HepG2 (cell line): ENCODE measurements around the gene ATP1A1. TPM values are rescaled to one million over a fixed set of nuclear protein-coding genes. Genes with fewer than 3 reads are reported as not detected.

Experiments
- ATAC-seq: fragments of 200-7000 bp; cut with Tn5 transposase; 3 replicates; pipeline ENCODE4 v1.9.1; 2020; ENCODE audit warnings: mild to moderate bottlenecking, moderate library complexity
- BruUV-seq: library from RNA; stranded (reverse); fragments of 400-500 nt; replicated peaks from 2 replicates; lab custom pipeline; 2021; lab: Mats Ljungman, UMichigan
- CTCF ChIA-PET: fragments of 300-600 bp; formaldehyde crosslinking; extraction: SDS; loops from one replicate; lab custom pipeline; 2021; ENCODE audit warnings: low total read pairs, inconsistent platforms, low intra/inter-chr PET ratio; lab: Yijun Ruan, JAX
- POLR2A ChIA-PET: fragments of 350-600 bp; sonication (Branson Sonifier 250); formaldehyde crosslinking; loops from one replicate; lab custom pipeline; 2020; ENCODE audit warnings: antibody characterized with exemption, inconsistent platforms; lab: Yijun Ruan, JAX
- DNase-seq: peaks from one replicate; pipeline ENCODE4 v3.0.0-alpha.2; 2015; ENCODE audit warnings: low spot score
- FAIRE-seq: peaks from 3 replicates; lab custom pipeline; 2011; peaks lifted over from hg19 to GRCh38; lab: Jason Lieb, UNC
- H2AFZ ChIP-seq: one replicate; pipeline ENCODE4 v1.6.1; 2011; ENCODE audit warnings: low read length, inconsistent platforms
- H3K27ac ChIP-seq: fragments of 300-600 bp; 3 replicates; pipeline ENCODE4 v1.8.0; 2011; ENCODE audit warnings: mixed run types, mild to moderate bottlenecking, mixed read lengths, low read length, inconsistent platforms; ENCODE audit not compliant: insufficient read depth; ENCODE audit errors: extremely low read length
- H3K27me3 ChIP-seq, 2 experiments: fragments of 200-600 bp in 1 of 2; 2 replicates in 1 of 2; 3 replicates in 1 of 2; pipeline versions ENCODE4 v1.6.0 to v1.8.0; 2011; ENCODE audit warnings: low read length in 2 of 2, mild to moderate bottlenecking in 2 of 2, moderate library complexity in 2 of 2, inconsistent platforms in 1 of 2; ENCODE audit not compliant: insufficient read depth in 2 of 2, control insufficient read depth in 1 of 2
- H3K36me3 ChIP-seq, 2 experiments: fragments of 200-600 bp in 1 of 2; replicated peaks in 1 of 2; 2 replicates in 1 of 2; 3 replicates in 1 of 2; pipeline versions ENCODE4 v1.5.1 to v1.8.0; 2011; ENCODE audit warnings: low read length in 2 of 2, inconsistent platforms in 1 of 2; ENCODE audit not compliant: insufficient read depth in 2 of 2, control insufficient read depth in 1 of 2
- H3K4me1 ChIP-seq: 2 replicates; pipeline ENCODE4 v1.5.1; 2012; ENCODE audit warnings: low read length, inconsistent platforms; ENCODE audit not compliant: insufficient read depth
- H3K4me2 ChIP-seq: 2 replicates; pipeline ENCODE4 v1.6.0; 2011; ENCODE audit warnings: low read depth, low read length, inconsistent platforms
- H3K4me3 ChIP-seq, 3 experiments: fragments of 200-600 bp in 1 of 3; sonication (generic), shearing (Covaris generic) in 1 of 3; replicated peaks in 1 of 3; 2 replicates each; pipeline ENCODE4 v1.5.1; 2011 to 2016; ENCODE audit warnings: low read length in 3 of 3, inconsistent platforms in 2 of 3, low read depth in 2 of 3, mild to moderate bottlenecking in 2 of 3, control low read depth in 1 of 3, mixed read lengths in 1 of 3; ENCODE audit not compliant: insufficient read depth in 1 of 3
- H3K79me2 ChIP-seq: one replicate; pipeline ENCODE4 v1.6.1; 2011; ENCODE audit warnings: low read length, inconsistent platforms; ENCODE audit not compliant: insufficient read depth
- H3K9ac ChIP-seq: 2 replicates; pipeline ENCODE4 v1.6.0; 2011; ENCODE audit warnings: mild to moderate bottlenecking, low read depth, low read length, inconsistent platforms; ENCODE audit not compliant: insufficient read depth
- H3K9me3 ChIP-seq: 2 replicates; pipeline ENCODE4 v1.5.1; 2012; ENCODE audit warnings: mild to moderate bottlenecking, low read length
- H4K20me1 ChIP-seq: 2 replicates; pipeline ENCODE4 v1.6.0; 2011; ENCODE audit warnings: inconsistent platforms, mild to moderate bottlenecking, low read length, moderate library complexity; ENCODE audit not compliant: insufficient read depth
- EZH2 ChIP-seq: conservative IDR thresholded peaks from 2 replicates; pipeline ENCODE4 v1.6.1; 2012; ENCODE audit warnings: mild to moderate bottlenecking, low read depth, low read length, moderate library complexity
- FOXA1 ChIP-seq, 2 experiments: fragments of 450-650 bp in 1 of 2; sonication (generic) in 1 of 2; formaldehyde crosslinking in 1 of 2; IDR thresholded peaks; 2 replicates each; pipeline versions ENCODE4 v1.4.0 to v1.6.1; 2016 to 2020; ENCODE audit warnings: missing genetic modification reagents in 1 of 2
- RXRB ChIP-seq: IDR thresholded peaks from 2 replicates; pipeline ENCODE4 v1.6.1; 2016; ENCODE audit warnings: borderline replicate concordance, missing genetic modification reagents, missing compliant biosample characterization
- SP1 ChIP-seq, 2 experiments: fragments of 450-650 bp in 1 of 2; sonication (generic) in 1 of 2; formaldehyde crosslinking in 1 of 2; IDR thresholded peaks; 2 replicates each; pipeline versions ENCODE4 v1.4.0 to v1.6.1; 2016 to 2020; ENCODE audit warnings: missing genetic modification reagents in 1 of 2
- ZMYM4 ChIP-seq: sonication (generic); formaldehyde crosslinking; IDR thresholded peaks from 2 replicates; pipeline ENCODE4 v1.8.1; 2023; ENCODE audit warnings: mild to moderate bottlenecking, missing genetic modification reagents
- ZNF205 ChIP-seq: IDR thresholded peaks from 2 replicates; pipeline ENCODE4 v1.6.1; 2018; ENCODE audit warnings: missing biosample characterization, missing genetic modification reagents
- ZNF260 ChIP-seq: sonication (generic); formaldehyde crosslinking; IDR thresholded peaks from 2 replicates; pipeline ENCODE4 v1.4.0; 2020; ENCODE audit warnings: missing genetic modification reagents, low read depth, mild to moderate bottlenecking, borderline replicate concordance
- ZNF430 ChIP-seq: sonication (generic); formaldehyde crosslinking; IDR thresholded peaks from 2 replicates; pipeline ENCODE4 v1.9.0; 2021; ENCODE audit warnings: mild to moderate bottlenecking, missing genetic modification reagents
- ZNF468 ChIP-seq: sonication (generic); formaldehyde crosslinking; IDR thresholded peaks from 2 replicates; pipeline ENCODE4 v1.8.0; 2022; ENCODE audit warnings: mild to moderate bottlenecking, moderate library complexity, missing genetic modification reagents
- ZNF839 ChIP-seq: sonication (generic); formaldehyde crosslinking; IDR thresholded peaks from 2 replicates; pipeline ENCODE4 v1.4.0; 2020; ENCODE audit warnings: missing genetic modification reagents, mild to moderate bottlenecking, borderline replicate concordance
- WGBS: methylation state at CpG from one replicate; pipeline ENCODE4 v1.1.6; 2017; ENCODE audit warnings: low lambda C conversion rate; 5-methylcytosine and 5-hydroxymethylcytosine counted together
- in situ Hi-C: cut with HindIII; loops from 2 replicates; pipeline ENCODE4 v1.10.0; 2017; ENCODE audit warnings: low pct_unique_long_range_greater_than_20kb; ENCODE audit not compliant: extremely low pct_ligation_motif_present
- intact Hi-C: fragments of 100-400 bp; cut with micrococcal nuclease; formaldehyde crosslinking; loops from one replicate; pipeline ENCODE4 v1.10.0; 2022; ENCODE audit not compliant: unreplicated experiment
- polyA plus RNA-seq, 8 experiments: library from polyadenylated mRNA; depleted of rRNA in 3 of 8; stranded (reverse) in 7 of 8; unstranded in 1 of 8; fragments of >200 nt; fragmentation: Illumina TruSeq in 4 of 8; extraction: Trizol in 4 of 8; gene quantifications; 2 replicates each; pipeline versions ENCODE4 v1.2.1 to v1.2.3, GENCODE V29; 2011 to 2016; ENCODE audit warnings: low read depth in 4 of 8, missing spikeins in 1 of 8, mixed read lengths in 1 of 8; ENCODE audit not compliant: insufficient read depth in 1 of 8
- total RNA-seq, 5 experiments: library from RNA; depleted of rRNA; stranded (reverse); fragments of >200 nt; fragmentation: Illumina TruSeq; extraction: Trizol; gene quantifications; 2 replicates each; pipeline ENCODE4 v1.2.3, GENCODE V29; 2016; ENCODE audit warnings: low read depth in 1 of 5
- TF ChIP-seq, protein P1 (sequence below): sonication (generic); formaldehyde crosslinking; IDR thresholded peaks from 2 replicates; pipeline ENCODE4 v1.5.0; 2020; ENCODE audit warnings: missing genetic modification reagents, mild to moderate bottlenecking, borderline replicate concordance

Gene ATP1A1
- total and polyA plus RNA-seq, 2 of the 13 experiments (the other 11 are each of a cell fraction or from before 2014, with no cell fraction given): 280 to 705 TPM

- TF ChIP-seq ZNF430 (CRISPR knock-in tag): no peak
- TF ChIP-seq EZH2: no peak
- TF ChIP-seq FOXA1 (IDR thresholded peaks at IDR 0.05): no peak
- no peak for TF ChIP-seq FOXA1 (CRISPR knock-in tag; IDR thresholded peaks at IDR 0.05)
Measured at GRCh38 chr1:116435806-116436610, 63.0 kb downstream of the ATP1A1 start (continued).

DNA sequence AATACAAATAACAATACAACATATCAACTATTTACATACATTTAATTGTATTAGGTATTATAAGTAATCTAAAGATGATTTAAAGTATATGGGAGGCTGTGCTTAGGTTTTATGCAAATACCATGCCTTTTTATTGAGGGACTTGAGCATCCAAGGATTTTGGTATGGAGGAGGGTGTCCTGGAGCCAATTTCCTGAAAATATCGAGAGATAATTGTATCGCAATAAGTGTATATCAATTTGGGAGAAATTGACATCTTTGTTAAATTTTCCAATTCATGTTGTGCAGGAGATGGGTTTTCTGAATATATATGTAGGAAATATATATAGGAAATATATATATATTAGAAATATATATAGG lies 63.5 kb downstream of the ATP1A1 start:
- ChIA-PET CTCF (no interaction called here), POLR2A (interaction anchor here (0.7 kb wide), 1 partner anchor 18 kb away, joined by 4 read pairs; no protein-coding TSS in a partner anchor)
- H3K4me2 ChIP-seq: no peak overlapping the region
- in situ Hi-C loops: no loop called here
- 82% methylated on average over 2 of the region's 2 CpGs for WGBS
- H3K36me3 ChIP-seq: no peaks in the 10 kb centered on the region
- H2AFZ ChIP-seq: no peak overlapping the region
- no peak overlapping the region for H3K4me3 ChIP-seq
- peaks cover 35% of the 10 kb centered on the region for H3K4me1 ChIP-seq
- no peaks in the 10 kb centered on the region for H3K27me3 ChIP-seq
- no peaks in the 10 kb centered on the region for H3K79me2 ChIP-seq
- FAIRE-seq (no peak), ATAC-seq (no peak), DNase-seq (no peak)
- no TSS peak for BruUV-seq
- H4K20me1 ChIP-seq: no peaks in the 10 kb centered on the region
- no peak overlapping the region for H3K9ac ChIP-seq
- intact Hi-C loops: no loop called here
- TF ChIP-seq SP1 (IDR thresholded peaks at IDR 0.05): no peak
- no peak for TF ChIP-seq SP1 (CRISPR knock-in tag; IDR thresholded peaks at IDR 0.05)
- no peak overlapping the region for H3K27ac ChIP-seq
- no peaks in the 10 kb centered on the region for H3K9me3 ChIP-seq

GRCh38 chr1:116439701-116440100 lies 66.7 kb downstream of the ATP1A1 start:
- Histone ChIP-seq H3K27ac (no peak overlapping the region), H4K20me1 (no peaks in the 10 kb centered on the region), H3K4me1 (peaks cover 5% of the 10 kb centered on the region; the same call in 1 of the 2 replicates), H2AFZ (no peak overlapping the region), H3K36me3 (no peaks in the 10 kb centered on the region), H3K9me3 (no peaks in the 10 kb centered on the region), H3K27me3 (no peaks in the 10 kb centered on the region), H3K4me3 (no peak overlapping the region), H3K79me2 (no peaks in the 10 kb centered on the region), H3K9ac (no peak overlapping the region), H3K4me2 (no peak overlapping the region)
- FAIRE-seq (no peak), ATAC-seq (no peak), DNase-seq (no peak)
- intact Hi-C loops (no loop called here), in situ Hi-C loops (no loop called here)
- ChIA-PET POLR2A (no interaction called here), CTCF (no interaction called here)
- 89% methylated on average over 1 of the region's 1 CpG for WGBS
- no TSS peak for BruUV-seq
- TF ChIP-seq ZNF205 (CRISPR knock-in tag): no peak
- TF ChIP-seq, protein P1, sequence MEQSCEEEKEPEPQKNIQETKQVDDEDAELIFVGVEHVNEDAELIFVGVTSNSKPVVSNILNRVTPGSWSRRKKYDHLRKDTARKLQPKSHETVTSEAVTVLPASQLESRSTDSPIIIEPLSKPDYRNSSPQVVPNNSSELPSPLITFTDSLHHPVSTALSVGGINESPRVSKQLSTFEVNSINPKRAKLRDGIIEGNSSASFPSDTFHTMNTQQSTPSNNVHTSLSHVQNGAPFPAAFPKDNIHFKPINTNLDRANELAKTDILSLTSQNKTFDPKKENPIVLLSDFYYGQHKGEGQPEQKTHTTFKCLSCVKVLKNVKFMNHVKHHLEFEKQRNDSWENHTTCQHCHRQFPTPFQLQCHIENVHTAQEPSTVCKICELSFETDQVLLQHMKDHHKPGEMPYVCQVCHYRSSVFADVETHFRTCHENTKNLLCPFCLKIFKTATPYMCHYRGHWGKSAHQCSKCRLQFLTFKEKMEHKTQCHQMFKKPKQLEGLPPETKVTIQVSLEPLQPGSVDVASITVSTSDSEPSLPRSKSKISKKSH (CRISPR knock-in tag): no peak
- TF ChIP-seq ZMYM4 (CRISPR knock-in tag): no peak
- no peak for TF ChIP-seq ZNF839 (CRISPR knock-in tag)
- TF ChIP-seq ZNF260 (CRISPR knock-in tag): no peak
- no peak for TF ChIP-seq ZNF468 (CRISPR knock-in tag)
- no peak for TF ChIP-seq RXRB (CRISPR knock-in tag)
